ENCODE data around the gene FGD3.

DNA sequence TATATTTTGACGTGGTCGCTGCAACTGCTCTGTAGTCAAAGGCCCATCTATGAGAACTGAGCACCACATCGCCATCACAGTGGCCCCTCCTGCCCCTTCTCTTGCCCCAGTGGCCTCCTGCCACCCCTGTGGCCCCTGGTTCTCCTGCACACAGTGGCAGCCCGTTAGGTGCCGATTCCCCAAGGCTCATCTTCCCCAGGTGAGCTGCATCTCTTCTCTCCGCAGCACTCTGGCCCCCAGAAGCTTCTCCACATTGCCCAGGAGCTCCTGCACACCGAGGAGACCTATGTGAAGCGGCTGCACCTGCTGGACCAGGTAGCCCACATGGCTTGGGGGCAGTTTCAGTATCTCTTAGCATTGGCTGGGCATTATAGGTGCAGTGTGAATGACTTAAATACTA, 55.4 kb downstream of the FGD3 start:
- TF ChIP-seq CTCF (IDR thresholded peaks at IDR 0.05), result no peak
- no peak for TF ChIP-seq ZFX (IDR thresholded peaks at IDR 0.05; ENCODE audit: borderline replicate concordance)
